Testis (tissue), 2 donors: ENCODE results near the gene SRSF1.

Experiments
- CTCF ChIP-seq, 3 experiments: fragments of 450-650 bp in 2 of 3; fragments of 200-600 bp in 1 of 3; sonication (generic) in 1 of 3; IDR thresholded peaks; one replicate each; pipeline ENCODE4 v1.5.1; 2016 to 2019; ENCODE audit warnings: antibody characterized with exemption in 3 of 3, mild to moderate bottlenecking in 2 of 3, moderate library complexity in 1 of 3
- POLR2A ChIP-seq: fragments of 450-650 bp; IDR thresholded peaks from one replicate; pipeline ENCODE4 v1.6.1; 2017; ENCODE audit warnings: antibody characterized with exemption, mild to moderate bottlenecking, moderate library complexity

GRCh38 chr17:58028578-58028977, 21.5 kb upstream of the SRSF1 start:
- TF ChIP-seq CTCF (IDR thresholded peaks at IDR 0.05) (no peak), POLR2A (no peak)
